ENCODE data around the gene AGRN. TPM values are rescaled to one million over a fixed set of nuclear protein-coding genes. Genes with fewer than 3 reads are reported as not detected.

Gene AGRN
- total RNA-seq, 4 donors from 2014 or later = 68.3 to 147 (median 129) TPM

DNA sequence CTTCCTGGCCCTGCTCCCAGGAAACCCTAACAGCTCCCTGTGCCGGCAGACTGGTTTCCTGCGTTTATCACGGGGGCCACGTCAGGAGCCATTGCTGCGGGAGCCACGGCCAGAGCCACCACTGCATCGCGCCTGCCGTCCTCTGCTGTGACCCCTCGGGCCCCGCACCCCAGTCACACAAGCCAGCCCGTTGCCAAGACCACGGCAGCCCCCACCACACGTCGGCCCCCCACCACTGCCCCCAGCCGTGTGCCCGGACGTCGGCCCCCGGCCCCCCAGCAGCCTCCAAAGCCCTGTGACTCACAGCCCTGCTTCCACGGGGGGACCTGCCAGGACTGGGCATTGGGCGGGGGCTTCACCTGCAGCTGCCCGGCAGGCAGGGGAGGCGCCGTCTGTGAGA, 28.0 kb downstream of the AGRN start:
- 93 to 96% methylated on average over 17 to 21 of the region's 25 CpGs for WGBS, 2 donors
- Histone ChIP-seq H3K27me3 (no peaks in the 10 kb centered on the region), H3K4me1 (no peaks in the 10 kb centered on the region), H3K4me3 (replicated peaks in 1 of 3) (no peak overlapping the region), H3K36me3 (peaks cover 43 to 45% of the 10 kb centered on the region in 2 donors), H3K9me3 (no peaks in the 10 kb centered on the region), H3K27ac (no peak overlapping the region)
- TF ChIP-seq, protein P1, sequence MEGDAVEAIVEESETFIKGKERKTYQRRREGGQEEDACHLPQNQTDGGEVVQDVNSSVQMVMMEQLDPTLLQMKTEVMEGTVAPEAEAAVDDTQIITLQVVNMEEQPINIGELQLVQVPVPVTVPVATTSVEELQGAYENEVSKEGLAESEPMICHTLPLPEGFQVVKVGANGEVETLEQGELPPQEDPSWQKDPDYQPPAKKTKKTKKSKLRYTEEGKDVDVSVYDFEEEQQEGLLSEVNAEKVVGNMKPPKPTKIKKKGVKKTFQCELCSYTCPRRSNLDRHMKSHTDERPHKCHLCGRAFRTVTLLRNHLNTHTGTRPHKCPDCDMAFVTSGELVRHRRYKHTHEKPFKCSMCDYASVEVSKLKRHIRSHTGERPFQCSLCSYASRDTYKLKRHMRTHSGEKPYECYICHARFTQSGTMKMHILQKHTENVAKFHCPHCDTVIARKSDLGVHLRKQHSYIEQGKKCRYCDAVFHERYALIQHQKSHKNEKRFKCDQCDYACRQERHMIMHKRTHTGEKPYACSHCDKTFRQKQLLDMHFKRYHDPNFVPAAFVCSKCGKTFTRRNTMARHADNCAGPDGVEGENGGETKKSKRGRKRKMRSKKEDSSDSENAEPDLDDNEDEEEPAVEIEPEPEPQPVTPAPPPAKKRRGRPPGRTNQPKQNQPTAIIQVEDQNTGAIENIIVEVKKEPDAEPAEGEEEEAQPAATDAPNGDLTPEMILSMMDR (IDR thresholded peaks at IDR 0.05) = no peak
- TF ChIP-seq POLR2A (IDR thresholded peaks at IDR 0.05) = no peak
- intact Hi-C loops (cut with DNase I) = no loop called here
- DNase-seq = no peak

DNA sequence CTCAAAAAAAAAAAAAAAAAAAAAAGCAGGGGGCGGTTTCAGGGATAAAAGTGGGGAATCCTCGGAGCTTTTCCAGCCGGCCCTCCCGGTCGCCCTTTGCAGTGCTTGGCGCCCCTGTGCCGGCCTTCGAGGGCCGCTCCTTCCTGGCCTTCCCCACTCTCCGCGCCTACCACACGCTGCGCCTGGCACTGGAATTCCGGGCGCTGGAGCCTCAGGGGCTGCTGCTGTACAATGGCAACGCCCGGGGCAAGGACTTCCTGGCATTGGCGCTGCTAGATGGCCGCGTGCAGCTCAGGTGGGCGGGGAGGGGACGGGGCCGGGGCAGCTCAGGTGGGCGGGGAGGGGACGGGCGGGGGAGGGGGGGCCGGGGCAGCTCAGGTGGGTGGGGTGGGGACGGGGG, 28.8 kb downstream of the AGRN start:
- no peak overlapping the region for H3K4me3 ChIP-seq (replicated peaks in 1 of 3)
- peaks cover 44 to 48% of the 10 kb centered on the region in 2 donors for H3K36me3 ChIP-seq
- no peak for DNase-seq
- 93 to 98% methylated on average over 22 of the region's 28 CpGs for WGBS, 2 donors
- no peaks in the 10 kb centered on the region for H3K4me1 ChIP-seq
- H3K9me3 ChIP-seq = no peaks in the 10 kb centered on the region
- no peak for TF ChIP-seq POLR2A (IDR thresholded peaks at IDR 0.05)
- TF ChIP-seq, protein P1 (IDR thresholded peaks at IDR 0.05) = no peak
- intact Hi-C loops (cut with DNase I) = no loop called here
- no peak overlapping the region for H3K27ac ChIP-seq
- no peaks in the 10 kb centered on the region for H3K27me3 ChIP-seq

DNA sequence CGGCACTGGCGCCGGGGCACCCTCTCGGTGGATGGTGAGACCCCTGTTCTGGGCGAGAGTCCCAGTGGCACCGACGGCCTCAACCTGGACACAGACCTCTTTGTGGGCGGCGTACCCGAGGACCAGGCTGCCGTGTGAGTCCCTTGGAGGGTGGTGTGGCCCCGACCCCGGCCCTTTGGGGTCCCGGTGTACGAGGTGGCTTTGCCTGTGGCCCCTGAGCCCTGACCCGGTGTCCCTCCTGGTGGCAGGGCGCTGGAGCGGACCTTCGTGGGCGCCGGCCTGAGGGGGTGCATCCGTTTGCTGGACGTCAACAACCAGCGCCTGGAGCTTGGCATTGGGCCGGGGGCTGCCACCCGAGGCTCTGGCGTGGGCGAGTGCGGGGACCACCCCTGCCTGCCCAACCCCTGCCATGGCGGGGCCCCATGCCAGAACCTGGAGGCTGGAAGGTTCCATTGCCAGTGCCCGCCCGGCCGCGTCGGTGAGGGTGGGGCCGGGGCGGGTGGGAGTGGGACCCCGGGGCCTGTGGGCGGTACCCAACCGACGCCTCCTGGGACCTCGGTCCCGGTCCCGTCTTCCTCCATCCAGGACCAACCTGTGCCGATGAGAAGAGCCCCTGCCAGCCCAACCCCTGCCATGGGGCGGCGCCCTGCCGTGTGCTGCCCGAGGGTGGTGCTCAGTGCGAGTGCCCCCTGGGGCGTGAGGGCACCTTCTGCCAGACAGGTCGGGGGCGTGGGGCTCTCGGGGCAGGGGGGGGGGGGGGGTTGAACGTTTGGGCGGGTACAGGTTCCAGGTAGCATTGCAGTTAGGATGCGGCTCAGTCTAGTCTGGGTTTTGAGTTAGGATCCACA, 29.6 kb downstream of the AGRN start:
- intact Hi-C loops (cut with DNase I) = no loop called here

GRCh38 chr1:1050577-1051052, 30.7 kb downstream of the AGRN start:
- H3K4me3 ChIP-seq (replicated peaks in 1 of 3) = no peak overlapping the region
- no peak for TF ChIP-seq POLR2A (IDR thresholded peaks at IDR 0.05)
- TF ChIP-seq, protein P1 (IDR thresholded peaks at IDR 0.05) = no peak
- H3K27ac ChIP-seq = no peak overlapping the region
- no peaks in the 10 kb centered on the region for H3K4me1 ChIP-seq
- H3K27me3 ChIP-seq = no peaks in the 10 kb centered on the region
- H3K36me3 ChIP-seq = peaks cover 41 to 50% of the 10 kb centered on the region in 2 donors
- intact Hi-C loops (cut with DNase I) = no loop called here
- 90 to 94% methylated on average over 23 to 30 of the region's 32 CpGs for WGBS, 2 donors
- no peak for DNase-seq
- no peaks in the 10 kb centered on the region for H3K9me3 ChIP-seq

More for the DNA sequence above, 29.6 kb downstream of the AGRN start:
- no peaks in the 10 kb centered on the region for H3K4me1 ChIP-seq
- peaks cover 43 to 50% of the 10 kb centered on the region in 2 donors for H3K36me3 ChIP-seq
- no peak overlapping the region for H3K27ac ChIP-seq
- no peak for TF ChIP-seq POLR2A (IDR thresholded peaks at IDR 0.05)
- TF ChIP-seq, protein P1 (IDR thresholded peaks at IDR 0.05) = no peak
- H3K9me3 ChIP-seq = no peaks in the 10 kb centered on the region
- no peak overlapping the region for H3K4me3 ChIP-seq (replicated peaks in 1 of 3)
- no peaks in the 10 kb centered on the region for H3K27me3 ChIP-seq
- 82 to 99% methylated on average over 5 to 16 of the region's 57 CpGs for WGBS, 2 donors
- DNase-seq = no peak

GRCh38 chr1:1051127-1051810, 31.3 kb downstream of the AGRN start:
- no peak for DNase-seq
- Histone ChIP-seq H3K4me1 (no peaks in the 10 kb centered on the region), H3K9me3 (no peaks in the 10 kb centered on the region), H3K4me3 (replicated peaks in 1 of 3) (no peak overlapping the region), H3K27me3 (no peaks in the 10 kb centered on the region), H3K36me3 (peaks cover 39 to 48% of the 10 kb centered on the region in 2 donors), H3K27ac (no peak overlapping the region)
- intact Hi-C loops (cut with DNase I) = no loop called here
- TF ChIP-seq POLR2A (IDR thresholded peaks at IDR 0.05) = no peak
- TF ChIP-seq, protein P1 (IDR thresholded peaks at IDR 0.05) = no peak
- WGBS, 2 donors = 93 to 95% methylated on average over 10 to 27 of the region's 46 CpGs

Data from thyroid gland (tissue), 4 donors.